ENCODE results near the gene SNRPA.
A peak's percentile ranks its signal among the peaks of the same experiment; 100 is the strongest.

Gene SNRPA

DNA sequence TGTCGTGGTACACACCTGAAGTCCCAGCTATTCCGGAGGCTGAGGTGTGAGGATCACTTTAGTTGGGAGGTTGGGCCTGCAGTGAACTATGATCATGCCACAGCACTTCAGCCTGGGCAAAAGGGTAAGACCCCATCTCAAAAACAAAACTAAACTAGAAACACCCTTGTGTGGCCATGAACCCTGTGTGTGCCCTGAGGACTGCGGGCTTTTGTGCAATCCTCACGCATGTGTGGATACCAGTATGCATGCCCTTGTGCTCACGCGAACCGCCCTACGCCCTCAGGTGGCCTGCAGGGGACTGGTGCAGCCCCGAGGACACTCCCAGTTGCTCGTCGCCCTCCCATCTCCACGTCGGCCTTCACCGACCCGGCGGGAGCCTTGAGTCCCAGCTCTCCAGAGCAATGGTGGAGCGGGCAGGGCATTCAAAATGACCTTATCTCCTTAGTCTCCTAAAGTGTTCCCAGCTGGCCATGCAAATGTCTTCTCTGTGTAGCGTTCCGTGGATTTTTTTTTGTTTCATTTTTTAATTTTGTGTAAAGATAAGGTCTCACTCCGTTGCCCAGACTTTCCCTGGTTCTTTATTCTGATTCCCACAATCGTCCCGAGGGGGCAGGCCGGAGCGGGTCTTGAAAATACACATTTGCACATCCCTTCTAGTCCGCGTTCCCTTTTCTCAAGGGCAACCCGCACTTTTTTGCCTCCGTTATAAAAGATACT is 47.1 kb downstream of the SNRPA start:
- in situ Hi-C loops (cut with HindIII; ENCODE audit: low pct_ligation_motif_present, low sequenced_read_pairs) = no loop called here
- H3K4me3 ChIP-seq (ENCODE audit: low read depth, low read length) = peak overlapping the region; percentile 65
- H3K27me3 ChIP-seq (replicated peaks) = no peaks in the 10 kb centered on the region
- peak overlapping the region; percentile 77 for H3K27ac ChIP-seq
- TF ChIP-seq, protein P1, sequence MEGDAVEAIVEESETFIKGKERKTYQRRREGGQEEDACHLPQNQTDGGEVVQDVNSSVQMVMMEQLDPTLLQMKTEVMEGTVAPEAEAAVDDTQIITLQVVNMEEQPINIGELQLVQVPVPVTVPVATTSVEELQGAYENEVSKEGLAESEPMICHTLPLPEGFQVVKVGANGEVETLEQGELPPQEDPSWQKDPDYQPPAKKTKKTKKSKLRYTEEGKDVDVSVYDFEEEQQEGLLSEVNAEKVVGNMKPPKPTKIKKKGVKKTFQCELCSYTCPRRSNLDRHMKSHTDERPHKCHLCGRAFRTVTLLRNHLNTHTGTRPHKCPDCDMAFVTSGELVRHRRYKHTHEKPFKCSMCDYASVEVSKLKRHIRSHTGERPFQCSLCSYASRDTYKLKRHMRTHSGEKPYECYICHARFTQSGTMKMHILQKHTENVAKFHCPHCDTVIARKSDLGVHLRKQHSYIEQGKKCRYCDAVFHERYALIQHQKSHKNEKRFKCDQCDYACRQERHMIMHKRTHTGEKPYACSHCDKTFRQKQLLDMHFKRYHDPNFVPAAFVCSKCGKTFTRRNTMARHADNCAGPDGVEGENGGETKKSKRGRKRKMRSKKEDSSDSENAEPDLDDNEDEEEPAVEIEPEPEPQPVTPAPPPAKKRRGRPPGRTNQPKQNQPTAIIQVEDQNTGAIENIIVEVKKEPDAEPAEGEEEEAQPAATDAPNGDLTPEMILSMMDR (IDR thresholded peaks at IDR 0.05; ENCODE audit: low read depth, low read length, missing control alignments) = peak; percentile 66
- DNase-seq = peak; percentile 25
- H3K36me3 ChIP-seq (replicated peaks) = peaks cover 14% of the 10 kb centered on the region

- in situ Hi-C loops (cut with HindIII; ENCODE audit: low pct_ligation_motif_present, low sequenced_read_pairs) = no loop called here
- H3K4me3 ChIP-seq (ENCODE audit: low read depth, low read length) = peak within 1 kb of the TSS; percentile 84
Observed at GRCh38 chr19:40798683-40799557, 47.9 kb downstream of the SNRPA start, which contains the start of gene EGLN2. Gene EGLN2 (plus strand): TSS chr19:40799191. CDS start chr19:40800573, 1,382 bp downstream.

GRCh38 chr19:40799558-40800338 is 48.7 kb downstream of the SNRPA start:
- DNase-seq = no peak
- H3K4me3 ChIP-seq (ENCODE audit: low read depth, low read length) = peak overlapping the region; percentile 84
- peaks cover 22% of the 10 kb centered on the region for H3K36me3 ChIP-seq (replicated peaks)
- TF ChIP-seq, protein P1 (IDR thresholded peaks at IDR 0.05; ENCODE audit: low read depth, low read length, missing control alignments) = no peak
- in situ Hi-C loops (cut with HindIII; ENCODE audit: low pct_ligation_motif_present, low sequenced_read_pairs) = no loop called here
- H3K27me3 ChIP-seq (replicated peaks) = no peaks in the 10 kb centered on the region
- peak overlapping the region; percentile 77 for H3K27ac ChIP-seq

More at GRCh38 chr19:40798683-40799557, 47.9 kb downstream of the SNRPA start, which contains the start of gene EGLN2:
- TF ChIP-seq, protein P1 (IDR thresholded peaks at IDR 0.05; ENCODE audit: low read depth, low read length, missing control alignments) = no peak
- Histone ChIP-seq H3K27ac (peak within 1 kb of the TSS; percentile 77), H3K27me3 (replicated peaks) (no peaks in the 10 kb centered on the region), H3K36me3 (replicated peaks) (peaks cover 14% of the 10 kb centered on the region)
- peak; percentile 100 for DNase-seq

DNA sequence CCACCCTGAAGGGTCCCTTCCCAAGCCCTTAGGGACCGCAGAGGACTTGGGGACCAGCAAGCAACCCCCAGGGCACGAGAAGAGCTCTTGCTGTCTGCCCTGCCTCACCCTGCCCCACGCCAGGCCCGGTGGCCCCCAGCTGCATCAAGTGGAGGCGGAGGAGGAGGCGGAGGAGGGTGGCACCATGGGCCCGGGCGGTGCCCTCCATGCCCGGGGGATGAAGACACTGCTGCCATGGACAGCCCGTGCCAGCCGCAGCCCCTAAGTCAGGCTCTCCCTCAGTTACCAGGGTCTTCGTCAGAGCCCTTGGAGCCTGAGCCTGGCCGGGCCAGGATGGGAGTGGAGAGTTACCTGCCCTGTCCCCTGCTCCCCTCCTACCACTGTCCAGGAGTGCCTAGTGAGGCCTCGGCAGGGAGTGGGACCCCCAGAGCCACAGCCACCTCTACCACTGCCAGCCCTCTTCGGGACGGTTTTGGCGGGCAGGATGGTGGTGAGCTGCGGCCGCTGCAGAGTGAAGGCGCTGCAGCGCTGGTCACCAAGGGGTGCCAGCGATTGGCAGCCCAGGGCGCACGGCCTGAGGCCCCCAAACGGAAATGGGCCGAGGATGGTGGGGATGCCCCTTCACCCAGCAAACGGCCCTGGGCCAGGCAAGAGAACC is 49.5 kb downstream of the SNRPA start:
- TF ChIP-seq, protein P1 (IDR thresholded peaks at IDR 0.05; ENCODE audit: low read depth, low read length, missing control alignments) = no peak
- peaks cover 25% of the 10 kb centered on the region for H3K36me3 ChIP-seq (replicated peaks)
- H3K27me3 ChIP-seq (replicated peaks) = no peaks in the 10 kb centered on the region
- in situ Hi-C loops (cut with HindIII; ENCODE audit: low pct_ligation_motif_present, low sequenced_read_pairs) = no loop called here
- H3K27ac ChIP-seq = no peak overlapping the region
- peak overlapping the region; percentile 84 for H3K4me3 ChIP-seq (ENCODE audit: low read depth, low read length)
- DNase-seq = no peak

DNA sequence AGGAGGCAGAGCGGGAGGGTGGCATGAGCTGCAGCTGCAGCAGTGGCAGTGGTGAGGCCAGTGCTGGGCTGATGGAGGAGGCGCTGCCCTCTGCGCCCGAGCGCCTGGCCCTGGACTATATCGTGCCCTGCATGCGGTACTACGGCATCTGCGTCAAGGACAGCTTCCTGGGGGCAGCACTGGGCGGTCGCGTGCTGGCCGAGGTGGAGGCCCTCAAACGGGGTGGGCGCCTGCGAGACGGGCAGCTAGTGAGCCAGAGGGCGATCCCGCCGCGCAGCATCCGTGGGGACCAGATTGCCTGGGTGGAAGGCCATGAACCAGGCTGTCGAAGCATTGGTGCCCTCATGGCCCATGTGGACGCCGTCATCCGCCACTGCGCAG is 50.0 kb downstream of the SNRPA start:
- no peaks in the 10 kb centered on the region for H3K27me3 ChIP-seq (replicated peaks)
- H3K4me3 ChIP-seq (ENCODE audit: low read depth, low read length) = peak overlapping the region; percentile 22
- H3K27ac ChIP-seq = no peak overlapping the region
- in situ Hi-C loops (cut with HindIII; ENCODE audit: low pct_ligation_motif_present, low sequenced_read_pairs) = no loop called here
- peaks cover 29% of the 10 kb centered on the region for H3K36me3 ChIP-seq (replicated peaks)
- no peak for DNase-seq
- TF ChIP-seq, protein P1 (IDR thresholded peaks at IDR 0.05; ENCODE audit: low read depth, low read length, missing control alignments) = no peak

All from brain microvascular endothelial cell (primary cell).